CD14-positive monocyte (primary cell): Measurements from ENCODE around the gene CMTM6. TPM values are rescaled to one million over a fixed set of nuclear protein-coding genes. Genes with fewer than 3 reads are reported as not detected.

Source experiments
- DNase-seq, 3 donors: peaks; one replicate each; pipeline ENCODE4 v3.0.0-alpha.2; 2011 to 2022
- H2AFZ ChIP-seq: 2 replicates; pipeline ENCODE4 v1.6.0; 2012; ENCODE audit warnings: mild to moderate bottlenecking, low read depth, low read length, inconsistent platforms; ENCODE audit not compliant: insufficient read depth, poor library complexity, severe bottlenecking
- H3K27ac ChIP-seq, 2 donors: 1 replicate in 1 of 2; 2 replicates in 1 of 2; pipeline ENCODE4 v1.5.1; 2012 to 2013; ENCODE audit warnings: low read length in 2 of 2, control low read depth in 1 of 2, inconsistent platforms in 1 of 2, low read depth in 1 of 2, mild to moderate bottlenecking in 1 of 2
- H3K27me3 ChIP-seq, 2 donors: one replicate each; pipeline versions ENCODE4 v1.6.0 to v1.6.1; 2011 to 2013; ENCODE audit warnings: low read length in 2 of 2; ENCODE audit not compliant: control insufficient read depth in 2 of 2, insufficient read depth in 2 of 2
- H3K36me3 ChIP-seq, 2 donors: replicated peaks in 1 of 2; 1 replicate in 1 of 2; 2 replicates in 1 of 2; pipeline versions ENCODE4 v1.5.1 to v1.6.1; 2012 to 2013; ENCODE audit warnings: low read length in 2 of 2, control low read depth in 1 of 2, inconsistent platforms in 1 of 2, mild to moderate bottlenecking in 1 of 2; ENCODE audit not compliant: insufficient read depth in 2 of 2, control insufficient read depth in 1 of 2
- H3K4me1 ChIP-seq, 2 donors: 1 replicate in 1 of 2; 2 replicates in 1 of 2; pipeline versions ENCODE4 v1.5.1 to v1.6.1; 2012 to 2013; ENCODE audit warnings: low read length in 2 of 2, control low read depth in 1 of 2, inconsistent platforms in 1 of 2, mild to moderate bottlenecking in 1 of 2, moderate library complexity in 1 of 2; ENCODE audit not compliant: insufficient read depth in 2 of 2, control insufficient read depth in 1 of 2
- H3K4me2 ChIP-seq: replicated peaks from 2 replicates; pipeline ENCODE3; 2012; ENCODE audit warnings: low read length, moderate library complexity, mild to moderate bottlenecking; ENCODE audit not compliant: poor library complexity, severe bottlenecking; ENCODE audit errors: extremely low read depth
- H3K4me3 ChIP-seq, 3 experiments: fragments of 200-600 bp in 1 of 3; sonication (generic) in 1 of 3; replicated peaks in 1 of 3; 1 replicate in 2 of 3; 2 replicates in 1 of 3; pipeline ENCODE4 v1.5.1; 2011 to 2013; ENCODE audit warnings: low read length in 3 of 3, mild to moderate bottlenecking in 3 of 3, control low read depth in 2 of 3, low read depth in 2 of 3, inconsistent platforms in 1 of 3, moderate library complexity in 1 of 3
- H3K79me2 ChIP-seq: 2 replicates; pipeline ENCODE4 v1.6.0; 2012; ENCODE audit warnings: mild to moderate bottlenecking, control low read depth, inconsistent platforms, low read length, moderate library complexity; ENCODE audit not compliant: insufficient read depth
- H3K9ac ChIP-seq: 2 replicates; pipeline ENCODE4 v1.6.0; 2017; ENCODE audit warnings: low read length, mild to moderate bottlenecking; ENCODE audit not compliant: insufficient read depth, poor library complexity, severe bottlenecking
- H3K9me3 ChIP-seq, 2 donors: replicated peaks in 1 of 2; 1 replicate in 1 of 2; 2 replicates in 1 of 2; pipeline versions ENCODE4 v1.5.1 to v1.6.1; 2012 to 2013; ENCODE audit warnings: low read length in 2 of 2, control low read depth in 1 of 2; ENCODE audit not compliant: control insufficient read depth in 1 of 2, insufficient read depth in 1 of 2
- H4K20me1 ChIP-seq: 2 replicates; pipeline ENCODE4 v1.6.0; 2012; ENCODE audit warnings: mild to moderate bottlenecking, low read length, control low read depth, moderate library complexity; ENCODE audit not compliant: insufficient read depth
- H3K27ac Mint-ChIP-seq, 7 donors: one replicate each; pipeline ENCODE4 v1.8.0; 2020; ENCODE audit warnings: mild to moderate bottlenecking in 7 of 7, mixed read lengths in 7 of 7, moderate library complexity in 6 of 7, inconsistent platforms in 2 of 7
- H3K27me3 Mint-ChIP-seq, 3 donors: one replicate each; pipeline ENCODE4 v1.8.0; 2021 to 2022; ENCODE audit warnings: low read depth in 3 of 3, mild to moderate bottlenecking in 3 of 3, mixed read lengths in 3 of 3, moderate library complexity in 3 of 3, inconsistent platforms in 1 of 3
- H3K36me3 Mint-ChIP-seq, 2 donors: one replicate each; pipeline ENCODE4 v1.8.0; 2020; ENCODE audit warnings: mixed read lengths in 2 of 2, inconsistent platforms in 1 of 2, mild to moderate bottlenecking in 1 of 2
- H3K4me1 Mint-ChIP-seq: one replicate; pipeline ENCODE4 v1.8.0; 2020; ENCODE audit warnings: mild to moderate bottlenecking, mixed read lengths
- H3K4me3 Mint-ChIP-seq, 2 donors: one replicate each; pipeline ENCODE4 v1.8.0; 2020; ENCODE audit warnings: mild to moderate bottlenecking in 2 of 2, mixed read lengths in 2 of 2, moderate library complexity in 1 of 2
- H3K9me3 Mint-ChIP-seq, 7 donors: one replicate each; pipeline ENCODE4 v1.8.0; 2020 to 2022; ENCODE audit warnings: mixed read lengths in 7 of 7, mild to moderate bottlenecking in 6 of 7, moderate library complexity in 6 of 7, inconsistent platforms in 2 of 7
- CTCF ChIP-seq: fragments of 200-600 bp; IDR thresholded peaks from one replicate; pipeline ENCODE4 v1.8.0; 2022; ENCODE audit warnings: antibody characterized with exemption, mild to moderate bottlenecking
- WGBS: methylation state at CpG from one replicate; pipeline ENCODE4 v1.1.5; 2013; ENCODE audit warnings: missing lambda C conversion rate; ENCODE audit not compliant: insufficient coverage; 5-methylcytosine and 5-hydroxymethylcytosine counted together
- intact Hi-C, 2 donors: fragments of 100-400 bp; cut with micrococcal nuclease; formaldehyde crosslinking; loops; one replicate each; pipeline versions ENCODE4 v1.15.0 to v1.15.1; 2023
- polyA plus RNA-seq, 3 donors: library from polyadenylated mRNA; depleted of rRNA in 1 of 3; unstranded in 2 of 3; stranded (reverse) in 1 of 3; fragments of 300-500 nt in 2 of 3; fragments of >200 nt in 1 of 3; fragmentation: Illumina TruSeq in 2 of 3; gene quantifications; 1 replicate in 2 of 3; 2 replicates in 1 of 3; pipeline ENCODE4 v1.2.3, GENCODE V29; 2012 to 2021

Gene CMTM6
- polyA plus RNA-seq, 3 donors, result 40.0 to 210 (median 190) TPM

DNA sequence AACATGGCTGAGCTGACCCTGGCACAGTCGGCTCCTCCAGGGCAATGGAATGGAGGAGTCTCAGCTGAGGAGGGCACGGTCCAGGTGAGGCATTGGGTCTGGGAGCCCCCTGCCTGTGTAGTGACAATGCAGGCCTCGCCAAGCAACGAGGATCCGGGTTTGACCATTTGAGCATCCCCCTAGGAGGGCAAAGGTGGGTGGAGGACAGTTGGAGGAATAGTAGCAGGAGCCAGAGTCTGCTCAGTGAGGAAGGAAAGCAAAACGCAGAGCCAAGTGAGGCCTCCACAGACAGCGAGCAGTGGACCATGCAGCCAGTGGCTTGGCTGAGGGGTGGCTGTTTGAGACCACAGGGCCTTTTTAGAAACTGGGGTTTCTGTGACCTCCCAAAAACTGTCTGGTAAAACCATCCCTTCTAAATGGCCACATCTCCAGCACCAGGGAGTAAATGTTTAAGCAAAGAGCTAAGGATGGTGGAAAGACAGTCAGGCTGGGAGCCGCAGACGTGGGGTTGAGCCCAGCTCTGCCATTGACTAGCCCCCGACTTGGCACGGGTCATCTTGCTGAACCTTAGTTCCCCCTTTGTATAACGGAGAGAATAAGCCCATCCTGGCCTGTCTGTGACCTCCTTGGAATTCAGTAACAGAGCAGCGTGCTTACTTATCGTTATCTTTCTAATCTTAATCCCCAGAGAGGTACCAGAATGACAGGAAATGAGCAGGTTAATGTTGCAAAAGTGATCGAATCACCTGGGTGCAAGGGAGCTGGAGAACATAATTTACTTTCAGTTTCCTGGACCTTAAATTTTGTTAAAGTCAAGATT, 46.8 kb downstream of the CMTM6 start:
- peaks cover 23 to 26% of the 10 kb centered on the region in 2 donors for H3K4me1 ChIP-seq
- no peak overlapping the region for H2AFZ ChIP-seq
- peaks cover 46 to 65% of the 10 kb centered on the region in 2 donors for H3K36me3 ChIP-seq
- no peak overlapping the region for H3K4me3 ChIP-seq
- Mint-ChIP-seq H3K9me3 (no peaks in the 10 kb centered on the region), H3K36me3 (peaks cover 57 to 66% of the 10 kb centered on the region in 2 donors), H3K27me3 (no peaks in the 10 kb centered on the region), H3K4me1 (peaks cover 23% of the 10 kb centered on the region), H3K27ac (peak overlapping the region in 4 of 7 donors; percentile 33 to 87 (median 60)), H3K4me3 (no peak overlapping the region)
- DNase-seq, result no peak
- peaks cover 8% of the 10 kb centered on the region for H3K79me2 ChIP-seq
- WGBS, result 80% methylated on average over 11 of the region's 15 CpGs
- no peak overlapping the region for H3K9ac ChIP-seq
- intact Hi-C loops, result no loop called here
- H3K9me3 ChIP-seq, result no peaks in the 10 kb centered on the region
- peaks cover 69% of the 10 kb centered on the region for H4K20me1 ChIP-seq
- TF ChIP-seq CTCF, result no peak
- H3K27me3 ChIP-seq, result no peaks in the 10 kb centered on the region
- H3K27ac ChIP-seq, result peak overlapping the region in 1 of 2 donors; percentile 29
- H3K4me2 ChIP-seq, result no peak overlapping the region

- Mint-ChIP-seq H3K4me1 (peaks cover 17% of the 10 kb centered on the region), H3K27me3 (no peaks in the 10 kb centered on the region), H3K9me3 (no peaks in the 10 kb centered on the region), H3K27ac (peak overlapping the region in 5 of 7 donors; percentile 4 to 87 (median 20)), H3K36me3 (peaks cover 62 to 75% of the 10 kb centered on the region in 2 donors), H3K4me3 (no peak overlapping the region)
- peaks cover 19 to 21% of the 10 kb centered on the region in 2 donors for H3K4me1 ChIP-seq
- WGBS, result 96% methylated on average over 10 of the region's 15 CpGs
- no peak overlapping the region for H2AFZ ChIP-seq
- no peak overlapping the region for H3K9ac ChIP-seq
- H3K27ac ChIP-seq, result peak overlapping the region in 1 of 2 donors; percentile 29
- no peak for DNase-seq
- peaks cover 69% of the 10 kb centered on the region for H4K20me1 ChIP-seq
- no peak overlapping the region for H3K4me3 ChIP-seq
- no peaks in the 10 kb centered on the region for H3K27me3 ChIP-seq
- no peak overlapping the region for H3K4me2 ChIP-seq
- H3K36me3 ChIP-seq, result peaks cover 51 to 74% of the 10 kb centered on the region in 2 donors
- no peak for TF ChIP-seq CTCF
- H3K79me2 ChIP-seq, result peaks cover 15% of the 10 kb centered on the region
- intact Hi-C loops, result no loop called here
- no peaks in the 10 kb centered on the region for H3K9me3 ChIP-seq
Measured at GRCh38 chr3:32454731-32455608, 47.7 kb downstream of the CMTM6 start.
